ENCODE data around the gene ATP8B3.

DNA sequence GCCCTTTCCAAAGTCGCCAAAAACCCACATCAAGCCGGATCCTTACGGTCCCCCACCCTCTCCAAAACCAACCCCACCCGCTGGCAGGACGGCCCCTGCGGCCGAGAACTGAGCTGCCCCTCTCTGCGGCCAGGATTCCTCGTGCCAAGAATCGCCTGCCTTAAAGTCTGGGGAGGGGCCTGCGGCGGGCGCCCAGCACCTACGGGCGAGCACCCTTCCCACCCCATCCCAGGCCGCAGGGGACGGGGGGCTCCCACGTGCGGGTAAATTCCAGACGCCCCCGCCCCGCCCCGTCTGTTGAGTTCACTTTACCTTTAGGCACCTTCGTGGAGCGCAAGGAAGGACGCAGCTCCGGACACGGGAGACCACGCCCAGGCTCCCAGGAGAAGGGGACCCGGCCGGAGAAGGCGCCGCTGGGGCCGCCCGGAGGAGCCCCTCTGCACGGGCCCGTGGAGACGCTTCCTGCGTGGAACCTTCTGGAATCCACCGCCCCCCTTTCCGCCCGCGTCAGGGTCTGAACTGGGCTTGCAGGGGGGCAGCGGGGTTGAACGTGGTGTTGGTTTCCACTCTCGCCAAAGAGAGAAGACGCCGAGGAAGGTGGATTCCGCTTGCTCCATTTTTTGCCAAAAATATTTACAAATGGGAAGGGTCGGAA lies 36.0 kb downstream of the ATP8B3 start:
- TF ChIP-seq, protein P1, sequence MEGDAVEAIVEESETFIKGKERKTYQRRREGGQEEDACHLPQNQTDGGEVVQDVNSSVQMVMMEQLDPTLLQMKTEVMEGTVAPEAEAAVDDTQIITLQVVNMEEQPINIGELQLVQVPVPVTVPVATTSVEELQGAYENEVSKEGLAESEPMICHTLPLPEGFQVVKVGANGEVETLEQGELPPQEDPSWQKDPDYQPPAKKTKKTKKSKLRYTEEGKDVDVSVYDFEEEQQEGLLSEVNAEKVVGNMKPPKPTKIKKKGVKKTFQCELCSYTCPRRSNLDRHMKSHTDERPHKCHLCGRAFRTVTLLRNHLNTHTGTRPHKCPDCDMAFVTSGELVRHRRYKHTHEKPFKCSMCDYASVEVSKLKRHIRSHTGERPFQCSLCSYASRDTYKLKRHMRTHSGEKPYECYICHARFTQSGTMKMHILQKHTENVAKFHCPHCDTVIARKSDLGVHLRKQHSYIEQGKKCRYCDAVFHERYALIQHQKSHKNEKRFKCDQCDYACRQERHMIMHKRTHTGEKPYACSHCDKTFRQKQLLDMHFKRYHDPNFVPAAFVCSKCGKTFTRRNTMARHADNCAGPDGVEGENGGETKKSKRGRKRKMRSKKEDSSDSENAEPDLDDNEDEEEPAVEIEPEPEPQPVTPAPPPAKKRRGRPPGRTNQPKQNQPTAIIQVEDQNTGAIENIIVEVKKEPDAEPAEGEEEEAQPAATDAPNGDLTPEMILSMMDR (IDR thresholded peaks at IDR 0.05), result no peak
- TF ChIP-seq CHD2 (IDR thresholded peaks at IDR 0.05; ENCODE audit: low read length, partially characterized antibody) (no peak), HEYL (CRISPR knock-in tag; IDR thresholded peaks at IDR 0.05) (no peak), POLR2A (IDR thresholded peaks at IDR 0.05; ENCODE audit: low read length) (no peak), JUN (IDR thresholded peaks at IDR 0.05) (no peak), EP300 (IDR thresholded peaks at IDR 0.05) (no peak), GATA3 (IDR thresholded peaks at IDR 0.05; ENCODE audit: borderline replicate concordance) (no peak), RCOR1 (IDR thresholded peaks at IDR 0.05; ENCODE audit: low read depth, low read length) (no peak)
- TF ChIP-seq, protein P2, sequence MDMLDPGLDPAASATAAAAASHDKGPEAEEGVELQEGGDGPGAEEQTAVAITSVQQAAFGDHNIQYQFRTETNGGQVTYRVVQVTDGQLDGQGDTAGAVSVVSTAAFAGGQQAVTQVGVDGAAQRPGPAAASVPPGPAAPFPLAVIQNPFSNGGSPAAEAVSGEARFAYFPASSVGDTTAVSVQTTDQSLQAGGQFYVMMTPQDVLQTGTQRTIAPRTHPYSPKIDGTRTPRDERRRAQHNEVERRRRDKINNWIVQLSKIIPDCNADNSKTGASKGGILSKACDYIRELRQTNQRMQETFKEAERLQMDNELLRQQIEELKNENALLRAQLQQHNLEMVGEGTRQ (IDR thresholded peaks at IDR 0.05), result no peak
- TF ChIP-seq, protein P3, sequence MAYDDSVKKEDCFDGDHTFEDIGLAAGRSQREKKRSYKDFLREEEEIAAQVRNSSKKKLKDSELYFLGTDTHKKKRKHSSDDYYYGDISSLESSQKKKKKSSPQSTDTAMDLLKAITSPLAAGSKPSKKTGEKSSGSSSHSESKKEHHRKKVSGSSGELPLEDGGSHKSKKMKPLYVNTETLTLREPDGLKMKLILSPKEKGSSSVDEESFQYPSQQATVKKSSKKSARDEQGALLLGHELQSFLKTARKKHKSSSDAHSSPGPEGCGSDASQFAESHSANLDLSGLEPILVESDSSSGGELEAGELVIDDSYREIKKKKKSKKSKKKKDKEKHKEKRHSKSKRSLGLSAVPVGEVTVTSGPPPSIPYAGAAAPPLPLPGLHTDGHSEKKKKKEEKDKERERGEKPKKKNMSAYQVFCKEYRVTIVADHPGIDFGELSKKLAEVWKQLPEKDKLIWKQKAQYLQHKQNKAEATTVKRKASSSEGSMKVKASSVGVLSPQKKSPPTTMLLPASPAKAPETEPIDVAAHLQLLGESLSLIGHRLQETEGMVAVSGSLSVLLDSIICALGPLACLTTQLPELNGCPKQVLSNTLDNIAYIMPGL (CRISPR knock-in tag; IDR thresholded peaks at IDR 0.05; ENCODE audit: borderline replicate concordance), result no peak
